GM13976 (cell line): ENCODE measurements around the gene KICS2.
"Not testable (repeated sequence)": the region's sequence is repeated elsewhere in the genome, so short reads cannot be mapped to it uniquely, and the experiment has no call there.

Source experiments
- DNase-seq: peaks from one replicate; pipeline ENCODE4 v3.0.0; 2012; ENCODE audit warnings: low spot score
- in situ Hi-C: fragments of 300-500 bp; cut with MboI; formaldehyde crosslinking; loops from one replicate; pipeline ENCODE4 v1.12.0; 2022; ENCODE audit warnings: low sequenced_read_pairs, mixed read lengths, inconsistent platforms; ENCODE audit not compliant: unreplicated experiment
- TF ChIP-seq, protein P1 (sequence below): IDR thresholded peaks from 2 replicates; pipeline ENCODE4 v1.5.1; 2012; ENCODE audit warnings: borderline replicate concordance, mild to moderate bottlenecking; ENCODE audit not compliant: insufficient read depth; ENCODE audit errors: extremely low read depth, missing control alignments, control extremely low read depth

KICS2 gene

DNA sequence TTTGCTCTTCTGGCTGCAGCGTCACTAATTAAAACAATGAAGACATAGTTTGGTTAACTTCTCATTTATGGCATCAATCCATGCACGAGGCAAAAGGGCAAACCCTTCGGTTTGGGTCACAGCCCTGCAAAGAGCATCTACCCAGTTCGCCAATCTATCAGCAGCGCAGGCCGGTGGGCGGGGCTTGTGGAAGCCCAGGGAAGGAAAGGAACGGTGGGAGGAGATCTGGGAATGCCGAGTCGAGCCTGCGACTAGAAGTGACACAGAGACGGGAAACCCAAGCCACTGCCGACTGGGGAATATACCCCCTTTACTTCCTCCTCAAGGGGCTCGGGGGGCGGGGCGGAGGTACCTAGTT lies 466 bp downstream of the KICS2 start:
- TF ChIP-seq, protein P1, sequence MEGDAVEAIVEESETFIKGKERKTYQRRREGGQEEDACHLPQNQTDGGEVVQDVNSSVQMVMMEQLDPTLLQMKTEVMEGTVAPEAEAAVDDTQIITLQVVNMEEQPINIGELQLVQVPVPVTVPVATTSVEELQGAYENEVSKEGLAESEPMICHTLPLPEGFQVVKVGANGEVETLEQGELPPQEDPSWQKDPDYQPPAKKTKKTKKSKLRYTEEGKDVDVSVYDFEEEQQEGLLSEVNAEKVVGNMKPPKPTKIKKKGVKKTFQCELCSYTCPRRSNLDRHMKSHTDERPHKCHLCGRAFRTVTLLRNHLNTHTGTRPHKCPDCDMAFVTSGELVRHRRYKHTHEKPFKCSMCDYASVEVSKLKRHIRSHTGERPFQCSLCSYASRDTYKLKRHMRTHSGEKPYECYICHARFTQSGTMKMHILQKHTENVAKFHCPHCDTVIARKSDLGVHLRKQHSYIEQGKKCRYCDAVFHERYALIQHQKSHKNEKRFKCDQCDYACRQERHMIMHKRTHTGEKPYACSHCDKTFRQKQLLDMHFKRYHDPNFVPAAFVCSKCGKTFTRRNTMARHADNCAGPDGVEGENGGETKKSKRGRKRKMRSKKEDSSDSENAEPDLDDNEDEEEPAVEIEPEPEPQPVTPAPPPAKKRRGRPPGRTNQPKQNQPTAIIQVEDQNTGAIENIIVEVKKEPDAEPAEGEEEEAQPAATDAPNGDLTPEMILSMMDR, result no peak
- in situ Hi-C loops, result no loop called here

DNA sequence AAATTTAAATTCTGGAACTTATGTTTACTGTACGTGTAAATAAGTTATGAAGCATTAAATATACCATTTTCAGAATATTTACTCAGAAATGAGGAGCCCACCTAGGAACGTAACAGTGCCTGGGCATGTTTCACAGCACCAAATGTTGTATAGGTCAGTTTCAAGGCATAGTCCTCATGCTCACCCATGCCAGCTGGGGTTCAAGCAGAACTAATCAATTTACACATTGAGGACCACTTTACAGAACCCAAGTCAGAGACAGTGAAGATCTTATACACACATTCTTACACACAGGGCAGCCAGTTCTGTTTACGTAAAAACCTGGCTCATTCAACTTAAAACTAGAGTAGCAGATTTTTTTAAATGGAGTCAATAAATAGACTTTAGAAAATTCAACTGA lies 2.0 kb downstream of the KICS2 start:
- in situ Hi-C loops, result no loop called here
- TF ChIP-seq, protein P1, result no peak
- DNase-seq, result no peak

More for the DNA sequence above, 466 bp downstream of the KICS2 start:
- DNase-seq, result peak; percentile 18

DNA sequence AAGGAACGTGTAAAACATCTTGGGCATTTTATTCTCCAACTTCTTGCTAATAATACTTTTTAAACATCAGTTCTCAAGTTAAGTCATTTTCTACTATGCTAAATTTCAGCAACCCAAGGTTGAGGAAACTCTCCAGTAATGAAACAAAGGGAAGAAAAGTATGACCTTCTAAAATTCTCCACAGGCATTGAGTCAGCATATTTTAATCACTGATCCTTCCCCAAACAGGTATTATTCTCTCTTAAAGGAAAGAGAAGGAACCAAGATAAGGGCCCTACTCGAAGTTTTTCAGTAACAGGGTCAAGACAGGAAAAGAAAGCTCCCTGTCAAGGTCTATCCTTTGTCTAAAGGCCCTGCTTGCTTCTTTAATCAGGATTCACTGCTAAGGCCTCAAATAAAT lies 3.0 kb downstream of the KICS2 start:
- TF ChIP-seq, protein P1, result no peak
- in situ Hi-C loops, result no loop called here
- no peak for DNase-seq

DNA sequence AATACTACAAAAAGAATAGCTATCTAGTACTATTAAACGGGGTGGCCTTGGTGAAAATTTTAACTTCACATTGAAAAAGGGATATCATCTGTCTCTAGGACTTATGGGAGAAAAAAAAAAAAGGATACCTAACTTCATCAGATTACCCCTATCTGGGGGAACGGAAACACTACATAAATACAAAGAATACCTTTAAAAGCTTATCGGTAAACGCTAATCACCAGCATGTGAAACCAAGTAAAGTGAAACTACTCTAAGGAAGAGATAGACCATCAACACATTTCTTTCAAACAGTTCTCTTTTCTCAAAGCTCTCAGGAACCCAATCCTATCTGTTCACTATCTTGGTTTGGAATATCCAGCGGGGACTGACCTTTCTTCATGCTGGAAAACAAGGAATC lies 3.5 kb downstream of the KICS2 start:
- TF ChIP-seq, protein P1, result no peak
- in situ Hi-C loops, result no loop called here

DNA sequence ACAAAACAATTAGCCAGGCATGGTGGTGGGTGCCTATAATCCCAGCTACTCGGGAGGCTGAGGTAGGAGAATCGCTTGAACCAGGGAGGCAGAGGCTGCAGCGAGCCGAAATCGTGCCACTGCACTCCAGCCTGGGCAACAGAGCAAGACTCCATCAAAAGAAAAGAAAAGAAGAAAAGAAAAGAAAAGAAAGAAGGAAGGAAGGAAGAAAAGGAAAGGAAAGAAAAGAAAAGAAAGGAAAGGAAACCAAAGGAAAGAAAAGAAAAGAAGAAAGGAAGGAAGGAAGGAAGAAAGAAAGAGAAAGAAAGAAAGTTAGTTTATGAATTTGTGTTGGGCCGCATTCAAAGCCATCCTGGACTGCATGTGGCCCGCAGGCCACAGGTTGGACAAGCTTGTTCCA lies 4.5 kb downstream of the KICS2 start:
- DNase-seq, in situ Hi-C loops: not testable (repeated sequence)

More for the DNA sequence above, 3.5 kb downstream of the KICS2 start:
- DNase-seq, result peak; percentile 38

DNA sequence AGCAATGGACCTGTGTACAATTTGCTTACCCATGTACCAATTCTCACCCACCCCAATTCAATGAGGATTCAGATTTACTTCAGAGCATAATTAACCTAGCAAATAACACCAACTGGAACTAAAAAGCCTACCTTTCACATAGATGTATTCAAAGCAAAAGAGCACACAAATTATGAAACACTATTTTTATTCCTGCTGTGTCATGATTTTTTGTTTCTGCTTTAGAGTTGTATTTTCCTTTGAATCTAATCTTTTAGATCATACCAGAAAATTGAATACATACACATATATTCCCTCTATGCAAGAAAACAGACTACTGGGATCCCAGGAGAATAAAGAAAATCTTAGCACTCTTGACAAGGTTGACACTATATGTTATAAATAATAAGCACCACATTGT lies 5.9 kb downstream of the KICS2 start:
- in situ Hi-C loops, result no loop called here
- TF ChIP-seq, protein P1, result no peak
- DNase-seq, result no peak

DNA sequence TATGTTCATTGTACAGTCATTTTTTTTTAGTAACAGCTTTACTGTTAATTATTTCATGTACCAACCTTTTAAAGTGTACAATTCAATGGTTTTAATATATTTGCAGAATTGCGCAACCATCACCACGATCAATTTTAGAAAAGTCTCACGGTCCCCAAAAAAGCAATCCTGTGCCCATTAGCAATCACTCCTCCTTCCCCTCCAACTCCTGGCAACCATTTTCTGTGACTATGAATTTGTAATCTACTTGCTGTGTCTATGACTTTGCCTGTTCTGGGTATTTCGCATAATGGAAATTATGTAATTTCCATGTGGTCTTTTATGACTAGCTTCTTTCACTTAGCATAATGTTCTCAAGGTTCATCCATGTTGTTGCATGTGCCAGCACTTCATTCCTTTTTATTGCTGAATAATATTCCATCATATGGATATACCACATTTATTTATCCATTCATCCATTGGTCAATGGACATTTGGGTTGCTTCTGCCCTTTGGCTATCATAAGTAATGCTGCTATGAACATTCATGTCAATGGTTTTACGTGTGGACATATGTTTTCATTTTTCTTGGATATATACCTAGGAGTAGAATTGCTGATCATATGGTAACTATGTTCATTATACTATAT lies 9.9 kb downstream of the KICS2 start:
- DNase-seq, result no peak
- TF ChIP-seq, protein P1, result no peak
- in situ Hi-C loops, result no loop called here
